ENCODE data around the gene HDAC4. TPM values are rescaled to one million over a fixed set of nuclear protein-coding genes. Genes with fewer than 3 reads are reported as not detected.

HDAC4 gene
- total and polyA plus RNA-seq, 2 donors (not counting 1 experiment from before 2014, with no cell fraction given), result 13.5 to 46.0 TPM

DNA sequence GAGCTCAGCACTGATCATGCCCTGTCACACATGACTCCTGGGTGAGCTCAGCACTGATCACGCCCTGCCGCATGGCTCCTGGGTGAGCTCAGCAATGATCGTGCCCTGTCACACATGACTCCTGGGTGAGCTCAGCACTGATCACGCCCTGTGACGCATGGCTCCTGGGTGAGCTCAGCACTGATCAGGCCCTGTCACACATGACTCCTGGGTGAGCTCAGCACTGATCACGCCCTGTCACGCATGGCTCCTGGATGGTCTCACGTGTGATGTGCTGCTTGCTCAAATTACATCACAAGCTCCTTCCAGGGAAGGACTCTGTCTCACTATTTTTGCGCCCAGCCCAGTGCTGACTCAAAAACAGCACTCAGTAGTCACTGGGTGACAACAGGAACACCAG lies 258.0 kb downstream of the HDAC4 start:
- Histone ChIP-seq H3K9ac (ENCODE audit: low read length) (no peak overlapping the region), H3K36me3 (replicated peaks in 1 of 2; ENCODE audit: control extremely low read depth in 1 of 2, control insufficient read depth in 1 of 2, extremely low read depth in 1 of 2, insufficient read depth in 2 of 2, low read length in 1 of 2) (peaks cover 0 to 19% of the 10 kb centered on the region in 2 experiments), H2AFZ (ENCODE audit: insufficient read depth, low read depth, low read length, poor library complexity, severe bottlenecking) (no peak overlapping the region), H3K4me1 (ENCODE audit: control insufficient read depth in 2 of 2, insufficient read depth in 2 of 2, low read length in 2 of 2) (no peaks in the 10 kb centered on the region), H3K4me2 (replicated peaks; ENCODE audit: low read depth, low read length, poor library complexity, severe bottlenecking) (no peak overlapping the region), H4K20me1 (ENCODE audit: control insufficient read depth, insufficient read depth, low read length, poor library complexity, severe bottlenecking) (no peaks in the 10 kb centered on the region), H3K27me3 (replicated peaks in 1 of 4; ENCODE audit: control extremely low read depth in 1 of 4, control insufficient read depth in 3 of 4, insufficient read depth in 4 of 4, low read length in 3 of 4) (no peaks in the 10 kb centered on the region), H3K27ac (ENCODE audit: low read length in 2 of 2) (no peak overlapping the region), H3K9me3 (ENCODE audit: control extremely low read depth in 1 of 3, control insufficient read depth in 2 of 3, insufficient read depth in 1 of 3, low read length in 2 of 3) (no peaks in the 10 kb centered on the region), H3K79me2 (ENCODE audit: control insufficient read depth, insufficient read depth, low read length) (no peaks in the 10 kb centered on the region), H3K4me3 (ENCODE audit: control extremely low read depth in 1 of 5, extremely low read depth in 1 of 5, insufficient read depth in 1 of 5, low read depth in 2 of 5, low read length in 4 of 5) (no peak overlapping the region)
- TF ChIP-seq CTCF (IDR thresholded peaks at IDR 0.05) (no peak), EZH2 (IDR thresholded peaks at IDR 0.05; ENCODE audit: borderline replicate concordance, insufficient read depth, low read depth, low read length, poor library complexity, severe bottlenecking) (no peak)
- intact Hi-C loops (cut with micrococcal nuclease), result no loop called here
- DNase-seq (no peak), ATAC-seq (ENCODE audit: low read depth) (no peak)
- Mint-ChIP-seq H3K9me3 (ENCODE audit: insufficient read depth) (no peaks in the 10 kb centered on the region), H3K27ac (no peak overlapping the region), H3K4me1 (no peaks in the 10 kb centered on the region), H3K27me3 (no peaks in the 10 kb centered on the region), H3K4me3 (no peak overlapping the region)
- WGBS (ENCODE audit: insufficient coverage), result 96% methylated on average over 9 of the region's 9 CpGs
- POLR2A ChIA-PET, result no interaction called here
- CTCF ChIA-PET, result interaction anchor here (0.7 to 3.8 kb wide), 6 partner anchors 124 to 1001 kb away, joined by 3 to 9 read pairs (median 4); no protein-coding TSS in a partner anchor

- Histone ChIP-seq H3K27ac (ENCODE audit: low read length in 2 of 2) (no peak overlapping the region), H3K27me3 (replicated peaks in 1 of 4; ENCODE audit: control extremely low read depth in 1 of 4, control insufficient read depth in 3 of 4, insufficient read depth in 4 of 4, low read length in 3 of 4) (no peaks in the 10 kb centered on the region), H3K36me3 (replicated peaks in 1 of 2; ENCODE audit: control extremely low read depth in 1 of 2, control insufficient read depth in 1 of 2, extremely low read depth in 1 of 2, insufficient read depth in 2 of 2, low read length in 1 of 2) (peaks cover 0 to 19% of the 10 kb centered on the region in 2 experiments), H4K20me1 (ENCODE audit: control insufficient read depth, insufficient read depth, low read length, poor library complexity, severe bottlenecking) (no peaks in the 10 kb centered on the region), H3K4me1 (ENCODE audit: control insufficient read depth in 2 of 2, insufficient read depth in 2 of 2, low read length in 2 of 2) (no peaks in the 10 kb centered on the region), H3K4me3 (ENCODE audit: control extremely low read depth in 1 of 5, extremely low read depth in 1 of 5, insufficient read depth in 1 of 5, low read depth in 2 of 5, low read length in 4 of 5) (no peak overlapping the region), H2AFZ (ENCODE audit: insufficient read depth, low read depth, low read length, poor library complexity, severe bottlenecking) (no peak overlapping the region), H3K79me2 (ENCODE audit: control insufficient read depth, insufficient read depth, low read length) (no peaks in the 10 kb centered on the region), H3K4me2 (replicated peaks; ENCODE audit: low read depth, low read length, poor library complexity, severe bottlenecking) (no peak overlapping the region), H3K9me3 (ENCODE audit: control extremely low read depth in 1 of 3, control insufficient read depth in 2 of 3, insufficient read depth in 1 of 3, low read length in 2 of 3) (no peaks in the 10 kb centered on the region), H3K9ac (ENCODE audit: low read length) (no peak overlapping the region)
- no peaks in the 10 kb centered on the region for H3K9me3 Mint-ChIP-seq (ENCODE audit: insufficient read depth)
- no peak for TF ChIP-seq CTCF (IDR thresholded peaks at IDR 0.05)
- TF ChIP-seq EZH2 (IDR thresholded peaks at IDR 0.05; ENCODE audit: borderline replicate concordance, insufficient read depth, low read depth, low read length, poor library complexity, severe bottlenecking), result no peak
- no peak for DNase-seq
- ChIA-PET POLR2A (no interaction called here), CTCF (interaction anchor here (0.7 to 3.8 kb wide), 6 partner anchors 125 to 1001 kb away, joined by 3 to 9 read pairs (median 4); no protein-coding TSS in a partner anchor)
- no peak overlapping the region for H3K27ac Mint-ChIP-seq
- H3K4me1 Mint-ChIP-seq, result no peaks in the 10 kb centered on the region
- intact Hi-C loops (cut with micrococcal nuclease), result no loop called here
- WGBS (ENCODE audit: insufficient coverage), result 96% methylated on average over 13 of the region's 13 CpGs
- no peaks in the 10 kb centered on the region for H3K27me3 Mint-ChIP-seq
- H3K4me3 Mint-ChIP-seq, result no peak overlapping the region
- no peak for ATAC-seq (ENCODE audit: low read depth)
Observed at GRCh38 chr2:239142296-239142695, 258.5 kb downstream of the HDAC4 start.
